GM19463 (cell line): ENCODE data around the gene SPDYE17.
"Not testable (repeated sequence)": the region's sequence is repeated elsewhere in the genome, so short reads cannot be mapped to it uniquely, and the experiment has no call there.

ENCODE experiments used
- ATAC-seq: cut with Tn5 transposase; IDR thresholded peaks from one replicate; pipeline ENCODE4 v1.9.1; 2021; ENCODE audit warnings: mild to moderate bottlenecking, moderate library complexity; ENCODE audit not compliant: unreplicated experiment

The SPDYE17 gene

DNA sequence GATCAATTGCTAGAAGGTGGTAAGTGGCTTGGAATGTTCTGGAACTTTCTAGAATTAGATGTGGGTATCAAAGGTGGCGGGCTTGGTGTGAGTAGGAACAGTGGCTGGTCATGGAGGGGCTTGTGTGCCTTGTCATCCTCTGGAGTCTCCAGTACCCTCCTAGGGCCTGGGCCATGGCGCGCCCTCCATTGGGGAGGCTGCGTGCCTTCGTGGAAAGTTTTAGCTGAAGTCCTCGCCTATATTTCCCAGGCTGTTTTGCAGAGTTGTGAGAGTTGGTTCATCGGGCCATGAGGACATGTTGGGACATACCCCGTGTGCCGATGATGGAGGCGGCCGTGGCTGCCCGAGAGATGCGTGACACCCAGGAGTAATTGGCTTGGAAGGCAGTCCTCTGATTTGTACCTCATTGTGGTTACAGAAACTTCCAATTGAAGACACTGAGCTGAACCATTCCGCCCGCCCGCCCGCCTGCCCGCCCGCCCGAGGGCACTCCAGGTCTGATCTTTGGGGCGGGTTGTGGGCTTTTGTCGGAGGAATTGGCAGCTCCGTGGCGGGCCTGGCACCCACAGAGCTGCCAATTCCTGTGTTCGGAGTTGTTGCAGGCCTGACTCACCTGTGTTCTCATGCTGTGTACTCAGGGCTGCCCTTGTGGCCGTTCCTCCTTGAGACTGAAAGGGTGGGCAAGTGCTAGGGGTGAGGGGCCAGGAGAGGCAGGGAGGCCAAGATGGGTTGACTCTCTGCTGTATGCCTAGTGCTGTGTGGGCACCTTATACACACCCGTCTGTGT is 57.2 kb downstream of the SPDYE17 start:
- not testable (repeated sequence) for ATAC-seq

- ATAC-seq = not testable (repeated sequence)
These were observed 57.8 kb downstream of the SPDYE17 start for GRCh38 chr7:76974336-76974735.

DNA sequence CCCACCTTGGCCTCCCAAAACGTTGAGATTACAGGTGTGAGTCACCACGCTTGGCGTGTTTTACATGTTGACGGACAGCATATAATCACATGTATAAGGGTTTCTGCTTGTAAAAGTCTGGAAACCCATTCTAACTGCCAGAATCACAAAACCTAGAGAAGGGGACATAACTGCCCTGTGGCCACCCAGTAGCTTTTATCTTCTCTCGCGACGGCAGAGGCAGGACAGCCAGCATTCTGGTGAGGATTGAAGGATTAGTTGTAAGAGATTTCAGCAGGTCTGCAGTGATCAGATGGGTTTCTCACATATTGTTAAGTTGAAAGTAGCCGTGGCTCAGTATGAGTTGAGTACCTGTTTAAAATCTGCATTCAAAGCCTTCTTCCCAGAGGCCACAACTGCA is 59.8 kb downstream of the SPDYE17 start:
- not testable (repeated sequence) for ATAC-seq
